NCI-H1092 treated with DMSO at 0.1 percent for 48 hours (cell line): ENCODE measurements around the gene ANKRD11.
"Not testable (repeated sequence)": the region's sequence is repeated elsewhere in the genome, so short reads cannot be mapped to it uniquely, and the experiment has no call there.

Experiments used
- DNase-seq: peaks from one replicate; lab custom pipeline; 2025; lab: John Stamatoyannopoulos, UW

ANKRD11 gene

GRCh38 chr16:89402962-89403361 lies 87.4 kb downstream of the ANKRD11 start:
- DNase-seq: no peak

DNA sequence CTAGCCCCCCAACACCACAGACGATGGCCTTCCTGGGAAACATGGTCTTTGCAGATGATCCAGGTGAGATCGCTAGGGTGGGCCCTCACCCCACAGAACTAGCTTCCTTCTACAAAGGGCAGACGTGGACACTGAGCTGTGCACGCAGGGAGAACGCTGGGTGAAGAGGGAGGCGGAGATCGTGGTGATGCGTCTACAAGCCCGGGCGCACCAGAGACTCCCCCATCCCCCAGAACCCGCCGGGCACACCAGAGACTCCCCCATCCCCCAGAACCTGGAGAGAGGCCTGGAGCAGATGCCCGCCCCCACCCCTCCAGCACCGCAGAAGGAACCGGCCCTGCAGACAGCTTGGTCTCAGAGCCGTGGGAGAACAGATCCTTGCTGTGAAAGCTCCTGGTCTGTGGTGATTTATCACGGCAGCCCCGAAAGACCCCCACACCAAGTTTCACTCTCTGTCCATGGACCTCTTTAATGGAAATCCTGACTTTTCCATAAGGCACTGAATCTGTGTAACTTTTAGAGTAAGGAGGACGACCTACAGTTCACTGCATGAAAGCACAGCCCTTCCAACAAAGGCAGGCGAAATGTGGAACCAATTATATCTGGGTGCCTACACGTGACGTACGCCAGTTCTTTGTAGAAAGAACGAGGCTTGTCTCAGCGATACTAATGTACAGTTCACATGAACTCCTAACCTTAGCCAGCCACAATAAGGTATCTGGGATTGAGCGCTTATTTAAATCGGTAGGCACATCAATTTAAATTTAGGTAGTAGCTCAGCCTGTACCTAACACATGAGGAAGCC lies 88.5 kb downstream of the ANKRD11 start:
- no peak for DNase-seq

DNA sequence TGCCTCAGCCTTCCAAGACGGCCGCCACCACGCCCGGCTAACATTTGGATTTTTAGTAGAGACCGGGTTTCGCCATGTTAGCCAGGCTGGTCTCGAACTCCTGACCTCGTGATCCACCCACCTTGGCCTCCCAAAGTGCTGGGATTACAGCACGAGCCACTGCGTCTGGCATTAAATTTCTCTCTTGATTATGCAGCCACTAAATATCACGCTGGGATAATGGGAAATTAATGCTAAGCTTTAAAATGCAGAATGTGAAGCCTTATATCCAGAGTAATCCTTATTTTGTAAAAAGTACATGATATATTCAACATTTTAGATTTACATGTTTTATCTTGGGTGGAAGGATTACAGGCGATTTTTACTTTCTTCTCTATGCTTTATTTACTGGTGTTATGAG lies 89.2 kb downstream of the ANKRD11 start:
- no peak for DNase-seq

- no peak for DNase-seq
Measured at GRCh38 chr16:89400740-89401139, 89.6 kb downstream of the ANKRD11 start.

DNA sequence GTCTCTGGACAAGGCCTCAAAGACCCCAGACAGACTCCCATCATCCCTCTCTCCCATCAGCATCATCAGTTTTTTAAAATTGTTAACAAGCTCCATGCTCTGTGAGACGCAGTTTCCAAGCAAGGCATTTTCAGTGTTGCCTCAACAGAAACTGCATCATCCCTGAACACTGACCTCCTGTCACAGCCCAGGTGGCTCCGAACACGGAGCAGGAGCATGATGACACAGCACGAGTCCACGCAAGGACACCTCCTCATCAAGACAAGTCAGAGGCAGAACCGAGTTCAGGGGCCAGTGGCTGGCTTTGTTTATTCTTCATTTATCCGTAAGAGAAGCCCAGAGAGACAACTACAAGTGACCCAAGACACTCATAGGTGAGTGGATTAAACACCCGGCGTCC lies 91.4 kb downstream of the ANKRD11 start:
- DNase-seq: no peak

DNA sequence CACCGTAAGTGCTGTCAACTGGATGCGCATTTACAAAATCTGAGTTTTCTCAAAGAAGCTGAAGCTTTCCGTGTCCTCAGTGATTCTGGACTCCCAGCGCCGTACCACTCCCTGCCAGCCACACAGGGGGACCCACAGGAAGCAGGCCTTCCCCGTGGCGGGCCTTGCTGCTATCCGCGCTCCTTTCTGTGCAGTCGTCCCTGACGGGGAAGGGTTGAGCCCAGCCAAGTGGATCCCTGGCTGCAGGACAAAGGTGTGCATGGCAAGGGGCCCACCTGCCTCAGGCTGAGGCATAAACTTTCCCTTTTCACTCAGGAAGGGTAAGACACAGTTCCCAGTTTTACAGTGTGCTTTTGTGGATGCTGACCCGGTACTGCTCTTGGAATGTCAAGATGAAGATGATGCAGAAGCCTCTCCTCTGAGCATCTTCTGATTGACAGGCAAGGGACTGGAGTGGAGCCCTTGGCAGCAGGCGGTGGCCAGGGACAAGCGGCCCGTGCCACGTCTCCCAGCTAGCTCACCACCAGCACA lies 93.0 kb downstream of the ANKRD11 start:
- no peak for DNase-seq

DNA sequence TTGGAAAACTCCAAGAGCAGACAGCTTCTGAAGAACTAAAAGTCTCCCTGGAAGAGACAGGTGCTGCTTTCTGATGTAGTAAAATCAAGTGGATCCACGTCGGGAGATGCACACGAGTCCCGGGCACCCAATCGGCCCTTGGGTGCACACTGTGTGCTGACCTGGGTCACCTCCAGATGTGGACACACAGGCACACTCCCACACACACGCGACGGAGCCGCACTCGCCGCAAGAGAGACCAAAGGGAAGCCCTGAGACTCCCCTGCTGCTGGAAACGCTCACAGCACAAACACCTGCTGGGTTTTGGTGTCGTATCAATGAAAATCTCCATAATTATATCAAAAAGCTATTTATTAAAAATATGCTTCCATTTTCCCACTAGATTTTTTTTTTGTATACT lies 94.2 kb downstream of the ANKRD11 start:
- no peak for DNase-seq

DNA sequence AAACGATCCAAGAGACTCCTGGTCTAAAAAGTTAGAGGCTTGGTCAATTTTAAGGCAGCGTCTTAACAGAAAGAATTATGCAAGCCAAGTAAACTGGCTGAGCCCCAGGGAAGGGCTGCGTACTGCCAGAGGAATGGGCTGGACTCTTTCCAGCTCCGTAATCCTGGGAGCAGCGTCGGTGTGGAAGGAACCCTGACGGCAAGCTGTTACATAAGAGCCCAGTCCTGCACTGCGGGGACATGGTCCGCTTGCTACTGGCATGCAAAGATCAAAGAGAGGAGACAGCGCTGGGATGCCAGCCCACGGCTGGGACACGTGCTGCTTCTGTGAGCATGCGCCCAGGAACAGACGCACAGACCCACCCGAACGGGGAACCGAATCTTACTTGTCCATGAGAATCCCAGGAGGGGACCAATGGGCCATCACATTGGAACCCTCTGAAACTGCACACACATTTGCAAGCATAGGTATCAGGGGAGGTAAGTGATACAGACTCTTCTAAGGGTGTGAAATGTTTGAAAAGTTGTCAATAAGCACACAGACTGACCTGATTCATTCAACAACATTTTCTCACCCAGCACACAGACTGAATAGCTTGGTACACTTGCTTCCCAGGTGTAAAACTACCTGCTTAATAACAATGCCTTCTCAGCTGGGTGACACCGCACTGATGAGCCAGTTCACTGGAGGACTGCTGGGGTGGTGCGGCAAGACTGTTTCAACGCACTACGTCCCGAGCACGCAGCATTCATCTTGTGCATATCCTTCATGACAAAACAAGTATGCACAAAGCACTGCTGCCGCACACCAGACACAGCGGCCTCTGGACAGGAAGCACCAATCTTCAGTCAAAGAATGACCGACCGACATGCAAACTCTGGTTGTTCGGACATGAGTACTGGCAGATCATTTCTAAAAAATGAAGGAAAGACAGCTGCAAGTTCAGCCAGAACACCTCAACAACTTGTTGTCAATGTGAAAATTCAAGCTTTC lies 94.9 kb downstream of the ANKRD11 start:
- peak; percentile 12 for DNase-seq

DNA sequence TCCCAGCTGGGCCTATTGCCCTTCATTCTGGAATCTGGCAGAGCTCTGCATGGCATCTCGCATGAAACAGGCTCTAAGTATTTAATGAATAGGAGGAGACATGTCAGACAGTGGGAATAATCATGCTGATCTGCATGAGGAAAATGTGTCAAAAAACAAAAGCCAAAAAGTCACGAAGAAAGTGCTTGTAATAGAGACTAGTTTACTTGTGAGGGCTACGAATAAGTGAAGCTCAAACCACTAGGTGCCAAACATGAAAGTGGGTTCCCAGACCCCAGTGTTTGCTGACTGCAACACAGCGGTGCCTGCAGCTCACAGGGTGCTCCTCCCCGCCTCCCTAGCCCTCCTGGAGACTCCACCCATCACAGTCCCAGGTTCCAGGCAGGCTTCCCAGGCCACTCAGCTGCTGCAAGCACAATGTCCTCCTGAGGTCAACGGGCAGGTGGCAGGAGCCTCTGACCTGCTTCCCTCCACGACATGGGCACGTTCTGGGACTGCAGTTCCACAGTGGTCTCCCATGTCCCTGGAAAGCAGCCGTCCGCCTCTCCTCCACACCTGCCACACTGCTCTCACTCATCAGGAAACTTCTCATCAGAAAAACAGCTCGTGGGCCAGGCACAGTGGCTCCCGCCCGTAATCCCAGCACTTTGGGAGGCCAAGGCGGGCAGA lies 96.5 kb downstream of the ANKRD11 start:
- no peak for DNase-seq

DNA sequence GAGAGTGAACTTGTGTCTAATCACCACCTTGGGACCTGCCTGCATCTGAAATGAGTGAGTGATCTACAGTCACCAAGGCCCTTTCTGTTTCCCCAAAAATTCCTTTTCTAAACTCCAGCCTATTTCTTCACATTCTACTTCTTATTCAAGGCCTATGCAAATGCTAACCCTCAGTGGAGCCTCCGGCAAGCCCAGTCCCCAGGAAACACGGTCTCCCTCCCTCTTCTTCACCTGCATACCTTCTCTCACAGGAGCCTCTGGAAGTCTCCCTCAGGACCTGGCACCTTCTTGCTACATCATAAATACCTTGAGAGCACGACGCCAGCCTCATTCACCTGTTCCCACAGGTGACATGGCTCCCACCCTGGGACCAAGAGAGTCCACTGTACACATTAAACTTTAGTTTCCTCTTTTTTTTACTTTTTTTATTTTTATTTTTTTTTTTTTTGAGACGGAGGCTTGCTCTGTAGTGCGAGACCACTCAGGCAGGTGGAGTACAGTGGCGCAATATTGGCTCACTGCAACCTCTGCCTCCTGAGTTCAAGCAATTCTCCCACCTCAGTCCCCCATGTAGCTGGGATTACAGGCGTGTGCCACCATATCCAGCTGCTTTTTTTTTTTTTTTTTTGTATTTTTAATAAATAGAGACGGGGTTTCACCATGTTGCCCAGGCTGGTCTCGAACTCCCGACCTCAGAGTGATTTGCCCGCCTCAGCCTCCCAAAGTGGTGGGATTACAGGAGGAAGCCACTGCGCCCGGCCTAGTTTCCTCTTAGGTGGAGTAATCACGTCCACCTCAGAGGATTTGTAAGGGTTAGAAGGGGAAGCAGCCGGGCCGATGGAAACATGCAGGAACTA lies 97.3 kb downstream of the ANKRD11 start:
- no peak for DNase-seq

DNA sequence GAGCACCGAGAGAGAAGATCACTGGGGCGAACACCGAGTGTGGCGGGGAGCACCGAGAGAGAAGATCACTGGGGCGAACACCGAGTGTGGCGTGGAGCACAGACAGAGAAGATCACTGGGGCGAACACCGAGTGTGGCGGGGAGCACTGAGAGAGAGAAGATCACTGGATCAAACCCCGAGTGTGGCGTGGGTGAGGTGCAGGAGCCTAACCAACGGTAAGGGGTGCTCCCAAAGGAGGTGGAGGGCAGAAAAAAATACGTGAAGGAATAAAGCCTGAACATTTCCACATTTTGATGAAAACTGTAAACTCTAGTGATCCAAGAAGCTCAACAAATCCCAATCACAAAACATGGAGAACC lies 100.2 kb downstream of the ANKRD11 start:
- not testable (repeated sequence) for DNase-seq

DNA sequence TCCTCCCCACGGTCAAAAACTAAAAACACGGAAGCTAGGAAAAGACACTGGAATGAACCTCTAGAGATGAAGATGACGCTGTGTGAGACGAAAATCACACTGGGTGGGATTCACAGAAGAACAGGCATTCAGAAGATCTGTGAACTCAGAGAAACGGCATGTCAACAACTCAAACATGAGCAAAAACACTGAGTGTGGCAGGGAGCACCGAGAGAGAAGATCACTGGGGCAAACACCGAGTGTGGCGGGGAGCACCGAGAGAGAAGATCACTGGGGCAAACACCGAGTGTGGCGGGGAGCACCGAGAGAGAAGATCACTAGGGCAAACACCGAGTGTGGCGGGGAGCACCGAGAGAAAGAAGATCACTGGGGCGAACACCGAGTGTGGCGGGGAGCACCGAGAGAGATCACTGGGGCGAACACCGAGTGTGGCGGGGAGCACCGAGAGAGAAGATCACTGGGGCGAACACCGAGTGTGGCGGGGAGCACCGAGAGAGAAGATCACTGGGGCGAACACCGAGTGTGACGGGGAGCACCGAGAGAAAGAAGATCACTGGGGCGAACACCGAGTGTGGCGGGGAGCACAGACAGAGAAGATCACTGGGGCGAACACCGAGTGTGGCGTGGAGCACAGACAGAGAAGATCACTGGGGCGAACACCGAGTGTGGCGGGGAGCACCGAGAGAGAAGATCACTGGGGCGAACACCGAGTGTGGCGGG lies 100.7 kb downstream of the ANKRD11 start:
- not testable (repeated sequence) for DNase-seq

GRCh38 chr16:89388536-89388935 lies 101.8 kb downstream of the ANKRD11 start:
- DNase-seq: no peak

DNA sequence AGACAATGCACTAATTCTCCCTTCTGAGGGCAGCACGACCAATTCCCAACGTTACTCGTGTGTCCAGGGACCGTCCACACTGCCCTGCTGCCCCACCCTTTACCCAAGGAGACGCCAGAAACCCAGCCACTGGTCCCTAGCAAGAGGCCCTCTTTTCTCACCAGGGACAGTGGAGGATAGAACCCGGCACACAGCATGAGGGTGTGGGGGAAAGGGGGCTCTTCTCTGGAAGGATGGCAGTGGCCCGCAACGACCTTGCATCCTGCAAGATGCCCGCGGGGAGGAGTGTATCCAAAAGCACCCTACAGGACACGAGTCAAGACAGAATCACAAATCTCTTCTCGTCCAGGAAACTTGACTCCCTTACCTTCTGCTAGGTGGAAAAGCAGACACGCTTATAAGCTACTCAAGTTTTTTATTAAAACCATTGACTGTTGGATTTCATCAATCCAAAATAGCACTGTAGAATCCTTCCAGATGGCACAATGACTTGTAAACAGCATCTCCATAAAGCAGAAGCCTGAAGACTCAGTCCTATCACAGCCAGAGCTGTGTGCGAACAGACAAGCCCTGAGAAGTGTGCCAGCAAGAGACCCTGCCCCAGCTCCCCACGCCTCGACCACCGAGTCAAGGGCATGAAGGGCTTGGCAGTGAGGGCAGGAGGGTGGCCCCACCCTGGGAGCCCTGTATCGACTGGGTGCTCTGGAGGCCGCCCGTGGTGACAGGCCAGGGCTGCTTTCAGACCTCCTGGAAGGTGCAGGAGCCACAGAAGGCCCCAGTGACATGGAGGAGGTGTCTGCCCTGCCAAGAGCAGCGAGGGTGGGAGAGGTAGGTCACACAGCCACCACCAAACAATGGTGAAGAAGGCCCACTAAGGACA lies 103.8 kb downstream of the ANKRD11 start:
- DNase-seq: no peak

DNA sequence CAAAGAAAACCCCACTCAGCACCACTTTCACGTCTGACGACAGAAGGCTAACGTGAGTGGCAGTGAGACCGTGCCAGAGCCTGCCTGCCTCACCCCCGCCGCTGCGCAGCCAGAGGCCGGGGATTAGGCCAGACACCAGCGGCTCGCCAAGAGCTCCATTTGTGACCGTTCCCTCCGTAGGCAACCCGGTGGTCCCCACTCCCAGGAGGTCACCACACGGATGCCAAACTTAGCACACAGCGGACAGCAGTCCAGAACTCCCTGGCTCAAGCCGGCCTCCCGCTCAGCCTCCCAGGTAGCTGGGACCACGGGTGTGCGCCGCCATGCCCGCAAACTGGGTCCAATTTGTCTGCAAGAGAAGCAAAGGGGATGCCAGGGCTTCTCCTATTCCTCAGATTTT lies 104.6 kb downstream of the ANKRD11 start:
- no peak for DNase-seq

DNA sequence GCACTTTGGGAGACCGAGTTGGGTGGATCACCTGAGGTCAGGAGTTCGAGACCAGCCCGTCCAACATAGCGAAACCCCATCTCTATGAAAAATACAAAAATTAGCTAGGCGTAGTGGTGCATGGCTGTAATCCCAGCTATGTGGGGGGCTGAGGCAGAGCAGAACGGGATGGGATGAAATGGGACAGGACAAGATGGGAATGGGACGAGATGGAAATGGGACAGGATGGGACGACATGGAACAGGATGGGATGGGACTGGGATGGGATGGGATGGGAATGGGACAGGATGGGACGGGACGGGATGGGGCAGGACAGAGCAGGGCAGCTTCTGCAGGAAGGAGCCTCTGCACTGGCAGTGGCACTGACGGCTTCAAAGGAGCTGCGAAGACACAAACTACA lies 106.1 kb downstream of the ANKRD11 start:
- no peak for DNase-seq

DNA sequence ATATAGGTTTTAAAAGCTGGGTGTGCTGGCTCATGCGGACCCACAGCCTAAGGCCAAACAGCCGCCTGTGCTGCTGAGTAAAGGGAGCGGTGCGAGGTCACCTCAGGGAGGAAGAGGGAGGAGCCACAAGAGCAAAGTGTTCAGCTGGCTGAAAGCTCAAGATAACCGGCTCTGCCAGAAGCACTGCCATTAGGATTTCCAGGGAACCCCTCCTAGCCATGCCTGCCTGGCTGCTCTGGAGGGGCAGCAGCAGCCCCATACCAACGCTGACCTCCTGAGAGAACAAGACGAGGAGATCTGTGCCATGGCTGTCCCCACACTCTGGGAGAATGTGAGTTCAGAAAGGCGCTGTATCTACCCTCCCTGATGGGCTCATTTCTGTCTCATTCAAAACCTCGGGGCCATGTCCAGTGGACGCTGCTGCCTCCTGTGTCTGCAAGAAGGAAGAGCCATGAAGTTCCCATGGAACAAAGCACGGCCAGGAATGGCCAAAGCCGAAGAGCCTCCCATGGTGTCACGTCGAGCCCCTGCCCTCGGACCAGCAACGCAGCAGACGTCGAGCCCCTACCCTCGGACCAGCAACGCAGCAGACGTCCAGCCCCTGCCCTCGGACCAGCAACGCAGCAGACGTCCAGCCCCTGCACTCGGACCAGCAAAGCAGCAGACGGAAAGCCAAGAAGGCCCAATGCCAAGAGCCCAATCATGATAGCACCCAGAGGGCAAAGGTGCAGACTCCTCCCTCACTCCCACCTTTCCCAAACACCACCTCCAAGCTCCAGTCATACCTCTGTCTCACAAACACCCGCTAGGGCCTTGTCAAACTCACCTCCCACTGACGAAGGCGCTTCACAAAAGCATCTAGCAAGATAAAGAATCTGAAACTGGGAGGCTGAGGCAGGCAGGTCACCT lies 107.0 kb downstream of the ANKRD11 start:
- DNase-seq: no peak

DNA sequence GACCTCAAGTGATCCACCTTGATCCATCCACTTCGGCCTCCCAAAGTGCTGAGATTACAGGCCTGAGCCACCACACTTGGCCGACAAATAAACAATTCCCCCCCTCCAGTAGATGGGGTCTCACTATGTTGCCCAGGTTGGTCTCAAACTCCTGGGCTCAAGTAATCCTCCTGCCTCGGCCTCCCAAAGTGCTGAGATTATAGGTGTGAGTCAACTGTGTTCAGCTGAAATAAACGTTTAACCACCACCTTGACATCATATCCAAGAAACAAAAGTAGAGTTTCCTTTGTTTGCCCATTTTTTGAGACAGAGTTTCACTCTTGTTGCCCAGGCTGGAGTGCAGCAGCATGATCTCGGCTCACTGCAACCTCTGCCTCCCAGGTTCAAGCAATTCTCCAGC lies 107.8 kb downstream of the ANKRD11 start:
- DNase-seq: not testable (repeated sequence)

DNA sequence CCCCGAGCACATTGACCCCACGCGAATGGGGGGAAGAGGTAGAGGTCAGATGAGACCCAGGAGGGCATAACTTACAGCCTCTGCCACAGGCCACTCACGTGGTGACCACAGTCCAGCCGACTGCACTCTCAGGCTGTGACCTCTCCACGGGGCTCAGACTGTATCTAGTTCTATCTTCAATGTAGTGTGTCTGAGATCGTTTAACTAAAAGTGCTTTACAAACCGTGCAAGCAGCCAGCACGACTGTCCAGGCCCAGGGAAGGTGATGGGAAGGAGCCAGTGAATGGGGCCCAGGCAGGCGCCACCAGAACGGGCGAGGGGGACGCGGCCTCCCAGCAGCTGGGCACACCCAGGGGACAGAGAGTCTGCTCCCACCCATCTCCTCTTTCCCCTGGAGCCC lies 108.6 kb downstream of the ANKRD11 start:
- DNase-seq: no peak
